ENCODE results near the gene GYPE.

- TF ChIP-seq, protein P1, sequence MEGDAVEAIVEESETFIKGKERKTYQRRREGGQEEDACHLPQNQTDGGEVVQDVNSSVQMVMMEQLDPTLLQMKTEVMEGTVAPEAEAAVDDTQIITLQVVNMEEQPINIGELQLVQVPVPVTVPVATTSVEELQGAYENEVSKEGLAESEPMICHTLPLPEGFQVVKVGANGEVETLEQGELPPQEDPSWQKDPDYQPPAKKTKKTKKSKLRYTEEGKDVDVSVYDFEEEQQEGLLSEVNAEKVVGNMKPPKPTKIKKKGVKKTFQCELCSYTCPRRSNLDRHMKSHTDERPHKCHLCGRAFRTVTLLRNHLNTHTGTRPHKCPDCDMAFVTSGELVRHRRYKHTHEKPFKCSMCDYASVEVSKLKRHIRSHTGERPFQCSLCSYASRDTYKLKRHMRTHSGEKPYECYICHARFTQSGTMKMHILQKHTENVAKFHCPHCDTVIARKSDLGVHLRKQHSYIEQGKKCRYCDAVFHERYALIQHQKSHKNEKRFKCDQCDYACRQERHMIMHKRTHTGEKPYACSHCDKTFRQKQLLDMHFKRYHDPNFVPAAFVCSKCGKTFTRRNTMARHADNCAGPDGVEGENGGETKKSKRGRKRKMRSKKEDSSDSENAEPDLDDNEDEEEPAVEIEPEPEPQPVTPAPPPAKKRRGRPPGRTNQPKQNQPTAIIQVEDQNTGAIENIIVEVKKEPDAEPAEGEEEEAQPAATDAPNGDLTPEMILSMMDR (conservative IDR thresholded peaks at IDR 0.05) = no peak
- TF ChIP-seq ZFX (IDR thresholded peaks at IDR 0.05) = no peak
These were observed 15.8 kb upstream of the GYPE start for GRCh38 chr4:143921181-143921580.

Measured in C4-2B (cell line).